Retina (tissue), 1 donor: ENCODE measurements around the gene TMEM198.

ENCODE experiments used
- DNase-seq: peaks from one replicate; pipeline ENCODE4 v3.0.0-alpha.2; 2016

The TMEM198 gene

GRCh38 chr2:219591091-219591490 is 47.3 kb downstream of the TMEM198 start:
- no peak for DNase-seq

DNA sequence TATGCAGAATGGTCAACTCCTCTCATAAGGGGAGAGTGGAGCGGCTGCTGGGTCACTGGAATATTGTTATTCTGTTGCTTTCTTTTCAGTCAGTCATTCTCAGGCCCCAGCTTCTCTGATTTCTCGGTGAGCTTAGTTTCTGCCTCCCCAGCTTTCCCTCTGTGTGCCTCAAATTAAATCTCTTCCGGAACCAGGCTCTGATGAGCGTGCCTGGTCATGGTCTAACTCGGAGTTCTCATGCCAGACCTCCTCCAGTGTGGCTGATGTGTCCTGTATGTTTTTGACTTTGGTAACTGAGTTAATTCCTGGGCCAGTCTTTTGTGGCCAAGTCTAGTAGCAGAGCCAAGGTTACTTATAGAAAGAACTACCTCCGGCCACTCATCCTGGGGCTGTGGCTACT is 48.9 kb downstream of the TMEM198 start:
- no peak for DNase-seq

DNA sequence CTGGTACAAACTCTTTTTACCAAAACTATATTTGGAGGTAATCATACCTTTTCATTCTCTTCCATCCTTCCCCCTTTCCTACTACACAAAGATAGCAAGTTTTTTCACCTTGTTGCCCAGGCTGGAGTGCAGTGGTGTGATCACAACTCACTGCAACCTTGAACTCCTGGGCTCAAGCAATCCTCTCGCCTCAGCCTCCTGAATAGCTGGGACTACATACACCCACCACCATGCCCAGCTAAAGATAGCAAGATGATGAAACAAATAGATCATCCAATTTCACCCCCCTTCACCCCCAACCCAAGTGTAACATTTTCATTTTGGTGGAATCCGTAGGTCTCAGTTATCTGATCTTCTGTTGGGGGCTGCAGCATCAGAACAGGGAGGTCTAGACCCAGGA is 49.3 kb downstream of the TMEM198 start:
- no peak for DNase-seq

- DNase-seq: no peak
Observed at GRCh38 chr2:219595256-219595655, 51.4 kb downstream of the TMEM198 start.

- DNase-seq: no peak
Observed at GRCh38 chr2:219596954-219597551, 53.2 kb downstream of the TMEM198 start.

DNA sequence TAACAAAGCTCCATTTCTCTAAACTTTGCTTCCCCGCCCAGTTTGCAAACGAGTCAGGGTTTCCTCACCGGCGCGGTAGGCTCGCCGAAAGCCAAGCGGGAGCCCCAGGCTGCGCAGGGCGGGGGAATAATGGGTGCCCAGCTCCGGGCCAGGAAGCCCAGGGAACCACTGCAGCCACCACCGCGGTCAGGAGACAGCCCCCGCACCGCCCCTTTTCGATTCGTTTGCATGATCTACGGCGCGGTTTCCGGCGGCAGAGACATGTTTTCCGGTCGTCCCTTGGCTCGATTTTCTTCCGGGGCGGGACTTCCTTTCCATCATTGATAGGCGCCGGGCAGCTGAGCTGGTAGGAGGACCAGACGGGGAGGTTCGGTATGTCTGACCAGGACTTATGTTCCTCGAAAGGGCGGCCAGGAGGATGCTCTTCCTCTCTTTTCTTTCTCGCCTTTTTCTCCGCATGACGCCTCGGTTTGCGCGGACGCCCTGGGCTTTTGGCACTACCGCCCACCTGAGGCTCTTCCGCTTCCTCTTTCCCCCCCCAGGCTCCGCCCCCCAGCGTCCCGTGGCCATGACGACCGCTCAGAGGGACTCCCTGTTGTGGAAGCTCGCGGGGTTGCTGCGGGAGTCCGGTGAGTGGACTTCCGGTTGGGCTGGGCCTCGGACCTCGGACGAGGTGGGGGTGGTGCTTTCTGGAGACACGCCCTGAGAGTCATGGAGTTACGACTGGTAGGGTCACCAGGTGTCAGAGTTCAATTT is 53.9 kb downstream of the TMEM198 start, which contains the start of gene STK11IP:
Gene STK11IP, plus strand, starts transcription at position 306 of the 756 bp plus-strand sequence. Its CDS starts 263 bp downstream, at position 569.
- DNase-seq: peak; percentile 100

DNA sequence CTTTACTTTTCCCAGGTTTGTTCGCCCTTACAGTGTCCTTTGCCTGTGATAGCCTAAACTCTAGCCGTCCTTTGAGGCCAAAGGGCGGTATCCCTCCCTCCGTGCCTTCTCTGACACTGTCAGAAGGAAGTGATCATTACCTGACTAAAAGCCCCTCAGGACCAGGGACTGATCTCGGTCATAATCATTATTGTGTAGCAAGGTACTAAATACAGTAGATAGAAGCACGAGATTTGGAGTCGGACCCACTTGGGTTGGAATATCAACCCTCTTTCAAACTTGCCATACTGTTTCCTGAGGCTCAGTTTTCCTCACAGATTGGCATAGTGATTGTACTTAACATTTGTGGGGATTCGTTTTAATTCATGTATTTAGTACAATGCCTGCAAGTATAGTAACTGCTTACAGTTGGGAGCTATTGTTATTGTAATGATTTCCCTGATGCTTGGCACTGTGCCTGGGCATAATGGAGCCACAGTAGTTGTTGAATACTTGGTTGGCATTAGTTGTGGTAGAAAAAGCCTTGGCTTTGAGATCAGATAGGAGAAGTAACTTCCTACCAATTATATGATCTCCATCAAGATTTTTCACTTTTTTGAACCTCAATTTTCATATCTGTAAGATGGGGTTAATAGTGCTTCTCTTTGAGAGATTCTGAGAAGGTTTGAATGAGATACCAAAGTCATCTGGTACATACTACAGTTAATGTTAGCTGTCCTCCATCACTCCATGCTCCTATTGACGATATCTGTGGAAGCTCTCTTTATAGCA is 54.7 kb downstream of the TMEM198 start:
- DNase-seq: no peak
